K562 (cell line): Measurements from ENCODE around the gene SCNN1A.

Experiments
- PML ChIP-seq: IDR thresholded peaks from 2 replicates; pipeline ENCODE4 v1.6.1; 2012; ENCODE audit warnings: low read length, inconsistent platforms
- TCFL5 ChIP-seq: fragments of 250-450 bp; sonication (Bioruptor Pico); conservative IDR thresholded peaks from 2 replicates; pipeline ENCODE4 v1.6.1; 2021; ENCODE audit warnings: mild to moderate bottlenecking, moderate library complexity, matching md5 sums
- ZNF140 ChIP-seq: fragments of 250-450 bp; sonication (Bioruptor Pico); IDR thresholded peaks from 2 replicates; pipeline ENCODE4 v1.8.0; 2021; ENCODE audit warnings: moderate library complexity, mild to moderate bottlenecking, inconsistent platforms

DNA sequence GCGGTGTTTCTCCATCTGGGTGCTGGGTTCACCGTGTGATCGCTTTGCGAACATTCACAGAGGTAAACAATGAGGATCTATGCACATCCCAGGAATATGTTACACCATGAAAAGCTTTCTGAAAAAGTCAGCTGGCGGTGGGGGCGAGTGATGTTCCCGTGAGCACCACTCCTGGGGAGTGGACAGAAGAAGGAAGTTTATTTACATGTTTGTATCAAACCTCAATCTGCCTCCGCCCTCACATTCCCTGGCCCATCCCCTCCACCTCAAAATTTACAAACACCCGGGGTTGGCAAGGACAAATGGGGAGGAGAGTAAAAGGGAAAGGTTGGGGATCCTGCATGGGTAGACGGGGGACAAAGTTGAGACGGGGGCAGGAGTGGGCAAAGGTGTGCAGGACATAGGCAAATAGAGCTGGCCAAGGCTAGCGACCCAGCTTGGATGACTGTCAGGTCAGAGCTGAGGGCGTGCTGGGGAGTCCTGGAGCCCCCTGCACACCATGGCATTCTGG, 40.4 kb downstream of the SCNN1A start:
- TF ChIP-seq TCFL5 (CRISPR knock-in tag) (no peak), PML (no peak), ZNF140 (CRISPR knock-in tag) (no peak)
